ENCODE data around the gene TCF7L1. TPM values are rescaled to one million over a fixed set of nuclear protein-coding genes. Genes with fewer than 3 reads are reported as not detected.

Gene TCF7L1
- total and polyA plus RNA-seq, 2 of the 13 experiments (the other 11 are each of a cell fraction or from before 2014, with no cell fraction given), result 0.04 to 0.15 TPM

DNA sequence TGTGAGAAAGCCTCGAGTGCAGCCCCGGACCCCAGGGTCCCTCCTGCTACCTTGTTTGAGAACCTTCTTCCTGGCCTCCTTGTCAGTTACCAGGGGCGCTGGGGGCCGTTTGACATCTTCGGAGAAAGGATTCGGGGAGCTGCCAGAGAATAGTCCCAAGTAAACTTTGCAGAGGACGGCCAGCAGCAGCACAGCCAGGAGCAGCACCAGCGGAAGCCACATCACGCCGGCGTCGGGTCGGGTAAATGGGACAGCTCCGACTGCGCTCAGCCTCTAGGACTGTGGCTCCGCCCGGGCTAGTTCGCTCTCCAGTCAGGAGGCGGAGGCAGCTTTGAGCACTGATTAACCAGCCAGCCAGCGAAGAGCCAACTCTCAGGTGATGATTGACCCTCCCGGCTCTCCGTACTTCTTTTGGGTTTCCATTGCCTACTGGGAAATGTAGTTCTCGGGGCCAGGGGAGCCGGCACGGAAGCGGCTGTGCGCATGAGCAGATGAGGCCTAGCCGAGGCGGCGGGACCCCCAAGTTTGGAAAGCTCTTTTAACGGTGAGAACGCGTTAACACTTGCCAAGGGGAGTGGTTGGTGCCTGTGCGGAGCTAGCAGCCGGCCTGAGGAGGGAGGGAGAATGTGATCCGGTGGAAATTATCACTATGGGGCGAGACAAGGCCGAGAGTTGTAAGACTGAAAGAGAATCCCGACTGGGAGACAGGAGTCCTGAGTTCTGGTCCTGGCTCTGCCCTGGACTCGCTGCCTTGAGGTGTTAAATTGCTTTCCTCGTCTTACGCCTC is 221.3 kb downstream of the TCF7L1 start, which contains the start of the genes ELMOD3 and RETSAT (continued):
- TF ChIP-seq CBX5 (CRISPR knock-in tag; IDR thresholded peaks at IDR 0.05; ENCODE audit: borderline replicate concordance) (peak; percentile 78; the same call in 1 of the 2 replicates), SNRNP70 (IDR thresholded peaks at IDR 0.05; ENCODE audit: low read depth, low read length) (no peak), ZNF484 (CRISPR knock-in tag; IDR thresholded peaks at IDR 0.05; ENCODE audit: borderline replicate concordance, low read depth) (no peak; the same call in 1 of the 2 replicates), ZNF674 (CRISPR knock-in tag; IDR thresholded peaks at IDR 0.05; ENCODE audit: low read depth) (peak; percentile 99), NFYB (CRISPR knock-in tag; IDR thresholded peaks at IDR 0.05) (peak; percentile 75), ZNF318 (CRISPR knock-in tag; IDR thresholded peaks at IDR 0.05) (peak; percentile 95), ZNF34 (CRISPR knock-in tag; IDR thresholded peaks at IDR 0.05; ENCODE audit: borderline replicate concordance) (peak; percentile 99), SRSF1 (optimal IDR thresholded peaks at IDR 0.05; ENCODE audit: low read depth, low read length) (no peak), AHDC1 (CRISPR knock-in tag; IDR thresholded peaks at IDR 0.05; ENCODE audit: borderline replicate concordance) (no peak), YEATS4 (CRISPR knock-in tag; IDR thresholded peaks at IDR 0.05; ENCODE audit: borderline replicate concordance) (no peak; the same call in none of the 2 replicates), PAF1 (CRISPR knock-in tag; IDR thresholded peaks at IDR 0.05) (no peak), ZSCAN25 (CRISPR knock-in tag; IDR thresholded peaks at IDR 0.05) (peak; percentile 45; the same call in 1 of the 2 replicates), KLF11 (CRISPR knock-in tag; IDR thresholded peaks at IDR 0.05) (peak; percentile 65; the same call in 1 of the 2 replicates), ZNF335 (CRISPR knock-in tag; IDR thresholded peaks at IDR 0.05) (peak; percentile 83; the same call in 1 of the 2 replicates), ZNF143 (CRISPR knock-in tag; IDR thresholded peaks at IDR 0.05) (peak; percentile 99)

Measured in HepG2 (cell line).